Measurements from ENCODE around the gene NAPG.
"Not testable (repeated sequence)": the region's sequence is repeated elsewhere in the genome, so short reads cannot be mapped to it uniquely, and the experiment has no call there.

The NAPG gene

GRCh38 chr18:10588975-10589374 is 63.1 kb downstream of the NAPG start:
- DNase-seq, result no peak

GRCh38 chr18:10590412-10590811 is 64.6 kb downstream of the NAPG start:
- no peak for DNase-seq

GRCh38 chr18:10591896-10592295 is 66.1 kb downstream of the NAPG start:
- no peak for DNase-seq

GRCh38 chr18:10593366-10594022 is 67.7 kb downstream of the NAPG start:
- DNase-seq, result not testable (repeated sequence)

- not testable (repeated sequence) for DNase-seq
These were observed 70.1 kb downstream of the NAPG start for GRCh38 chr18:10595917-10596316.

GRCh38 chr18:10597695-10598094 is 71.9 kb downstream of the NAPG start:
- DNase-seq, result not testable (repeated sequence)

GRCh38 chr18:10600701-10601100 is 74.9 kb downstream of the NAPG start:
- DNase-seq, result not testable (repeated sequence)
